H1 (cell line): ENCODE results near the gene HMGN2. TPM values are rescaled to one million over a fixed set of nuclear protein-coding genes. Genes with fewer than 3 reads are reported as not detected.

Source experiments
- CTCF ChIA-PET: fragments of 300-600 bp; sonication (Branson Sonifier 250); formaldehyde crosslinking; loops from one replicate; lab custom pipeline; 2021; ENCODE audit not compliant: partially characterized antibody; lab: Charles Lee
- POLR2A ChIA-PET: fragments of 300-600 bp; sonication (Branson Sonifier 250); formaldehyde crosslinking; loops from one replicate; lab custom pipeline; 2021; ENCODE audit warnings: inconsistent platforms; ENCODE audit not compliant: partially characterized antibody; lab: Charles Lee
- DNase-seq, 2 experiments: peaks; one replicate each; pipeline versions ENCODE4 v3.0.0 to v3.0.0-alpha.2; 2010 to 2022; ENCODE audit warnings: low spot score in 2 of 2, low read depth in 1 of 2, mixed read lengths in 1 of 2
- FAIRE-seq: peaks from 2 replicates; lab custom pipeline; 2011; peaks lifted over from hg19 to GRCh38; lab: Jason Lieb, UNC
- H2AFZ ChIP-seq: 2 replicates; pipeline ENCODE4 v1.8.1; 2012; ENCODE audit warnings: low read length, inconsistent platforms
- H2AK5ac ChIP-seq: 2 replicates; pipeline ENCODE4 v1.6.1; 2013; ENCODE audit warnings: low read depth, low read length
- H2BK120ac ChIP-seq: replicated peaks from 2 replicates; pipeline ENCODE3; 2013; ENCODE audit warnings: low read depth, low read length, inconsistent platforms
- H2BK12ac ChIP-seq: 2 replicates; pipeline ENCODE4 v1.6.1; 2013; ENCODE audit warnings: low read depth, low read length
- H2BK15ac ChIP-seq: 2 replicates; pipeline ENCODE4 v1.6.1; 2013; ENCODE audit warnings: low read length
- H2BK20ac ChIP-seq: 2 replicates; pipeline ENCODE4 v1.6.1; 2013; ENCODE audit warnings: low read length
- H2BK5ac ChIP-seq: 2 replicates; pipeline ENCODE4 v1.6.1; 2013; ENCODE audit warnings: low read depth, low read length
- H3K14ac ChIP-seq: 2 replicates; pipeline ENCODE4 v1.6.1; 2013; ENCODE audit warnings: inconsistent platforms; ENCODE audit not compliant: insufficient read length
- H3K18ac ChIP-seq: 2 replicates; pipeline ENCODE4 v1.6.1; 2013; ENCODE audit warnings: low read length; ENCODE audit errors: extremely low read depth
- H3K23ac ChIP-seq: 2 replicates; pipeline ENCODE4 v1.6.1; 2013; ENCODE audit warnings: inconsistent platforms; ENCODE audit not compliant: insufficient read length
- H3K23me2 ChIP-seq: 2 replicates; pipeline ENCODE4 v1.6.1; 2013; ENCODE audit warnings: low read depth, low read length
- H3K27ac ChIP-seq: 2 replicates; pipeline ENCODE4 v1.6.1; 2011; ENCODE audit warnings: low read depth, low read length, inconsistent platforms
- H3K27me3 ChIP-seq, 4 experiments: replicated peaks in 1 of 4; 1 replicate in 1 of 4; 2 replicates in 3 of 4; pipeline versions ENCODE4 v1.6.1 to v1.8.1; 2011 to 2013; ENCODE audit warnings: low read length in 3 of 4, mild to moderate bottlenecking in 3 of 4, inconsistent platforms in 2 of 4, mixed read lengths in 2 of 4, moderate library complexity in 1 of 4; ENCODE audit not compliant: control insufficient read depth in 3 of 4, insufficient read depth in 3 of 4; ENCODE audit errors: extremely low read depth in 1 of 4
- H3K36me3 ChIP-seq, 4 experiments: 2 replicates each; pipeline versions ENCODE4 v1.6.1 to v1.8.1; 2011 to 2013; ENCODE audit warnings: mild to moderate bottlenecking in 4 of 4, low read length in 3 of 4, moderate library complexity in 2 of 4, control low read depth in 1 of 4, inconsistent platforms in 1 of 4; ENCODE audit not compliant: insufficient read depth in 4 of 4, control insufficient read depth in 2 of 4
- H3K4ac ChIP-seq: replicated peaks from 2 replicates; pipeline ENCODE3; 2013; ENCODE audit warnings: low read length, low read depth, mixed read lengths, inconsistent platforms; ENCODE audit not compliant: insufficient read length
- H3K4me1 ChIP-seq, 4 experiments: replicated peaks in 1 of 4; 1 replicate in 1 of 4; 2 replicates in 3 of 4; pipeline versions ENCODE4 v1.6.1 to v1.8.1; 2011 to 2013; ENCODE audit warnings: low read length in 3 of 4, inconsistent platforms in 2 of 4, mixed read lengths in 1 of 4; ENCODE audit not compliant: insufficient read depth in 4 of 4, control insufficient read depth in 3 of 4
- H3K4me2 ChIP-seq, 2 experiments: 2 replicates each; pipeline versions ENCODE4 v1.6.1 to v1.8.1; 2011 to 2013; ENCODE audit warnings: low read depth in 2 of 2, low read length in 2 of 2, control low read depth in 1 of 2, inconsistent platforms in 1 of 2, mild to moderate bottlenecking in 1 of 2; ENCODE audit not compliant: insufficient read depth in 1 of 2
- H3K4me3 ChIP-seq, 4 experiments: fragments of 200-600, 300-600 bp in 1 of 4; sonication (generic), shearing (Covaris generic), sonication (Bioruptor Twin) in 1 of 4; 2 replicates each; pipeline versions ENCODE4 v1.5.1 to v1.8.1; 2011 to 2016; ENCODE audit warnings: low read length in 4 of 4, low read depth in 3 of 4, control low read depth in 2 of 4, inconsistent platforms in 2 of 4, mild to moderate bottlenecking in 2 of 4, mixed read lengths in 1 of 4, moderate library complexity in 1 of 4; ENCODE audit not compliant: insufficient read depth in 2 of 4; ENCODE audit errors: extremely low read depth in 1 of 4
- H3K56ac ChIP-seq: replicated peaks from 2 replicates; pipeline ENCODE3; 2013; ENCODE audit warnings: low read depth, mild to moderate bottlenecking, mixed read lengths, low read length, inconsistent platforms; ENCODE audit not compliant: insufficient read length
- H3K79me1 ChIP-seq: 2 replicates; pipeline ENCODE4 v1.6.1; 2013; ENCODE audit warnings: low read depth, low read length, control low read depth
- H3K79me2 ChIP-seq, 2 experiments: 2 replicates each; pipeline versions ENCODE4 v1.6.1 to v1.8.1; 2012 to 2013; ENCODE audit warnings: low read length in 2 of 2, mild to moderate bottlenecking in 2 of 2, inconsistent platforms in 1 of 2; ENCODE audit not compliant: insufficient read depth in 2 of 2, control insufficient read depth in 1 of 2
- H3K9ac ChIP-seq, 4 experiments: replicated peaks in 1 of 4; 1 replicate in 1 of 4; 2 replicates in 3 of 4; pipeline versions ENCODE4 v1.6.1 to v1.8.1; 2011 to 2013; ENCODE audit warnings: low read depth in 3 of 4, low read length in 3 of 4, control low read depth in 2 of 4, mild to moderate bottlenecking in 2 of 4, moderate library complexity in 2 of 4, inconsistent platforms in 1 of 4; ENCODE audit errors: extremely low read depth in 1 of 4
- H3K9me3 ChIP-seq, 2 experiments: 2 replicates each; pipeline versions ENCODE4 v1.6.1 to v1.8.1; 2012 to 2013; ENCODE audit warnings: mild to moderate bottlenecking in 2 of 2, moderate library complexity in 2 of 2, control low read depth in 1 of 2, inconsistent platforms in 1 of 2, low read depth in 1 of 2, low read length in 1 of 2, mixed read lengths in 1 of 2; ENCODE audit not compliant: insufficient read depth in 2 of 2
- H4K20me1 ChIP-seq, 2 experiments: replicated peaks in 1 of 2; 2 replicates each; pipeline versions ENCODE3 to v1.8.1; 2011 to 2013; ENCODE audit warnings: inconsistent platforms in 2 of 2, low read length in 2 of 2, mild to moderate bottlenecking in 1 of 2; ENCODE audit not compliant: insufficient read depth in 2 of 2, control insufficient read depth in 1 of 2
- H4K5ac ChIP-seq: 2 replicates; pipeline ENCODE4 v1.6.1; 2013; ENCODE audit warnings: low read length, low read depth, mixed read lengths, inconsistent platforms; ENCODE audit not compliant: insufficient read length
- H4K8ac ChIP-seq: 2 replicates; pipeline ENCODE4 v1.8.0; 2013; ENCODE audit warnings: mild to moderate bottlenecking, moderate library complexity, low read length, inconsistent platforms; ENCODE audit not compliant: insufficient read depth; ENCODE audit errors: extremely low read depth
- H4K91ac ChIP-seq: replicated peaks from 2 replicates; pipeline ENCODE3; 2013; ENCODE audit warnings: low read length, mixed read lengths, inconsistent platforms; ENCODE audit not compliant: insufficient read length
- BACH1 ChIP-seq: IDR thresholded peaks from 2 replicates; pipeline ENCODE4 v1.6.1; 2012; ENCODE audit warnings: low read length, improper control_type of control experiment
- EZH2 ChIP-seq: fragments of 200-600 bp; sonication (generic); IDR thresholded peaks from 2 replicates; pipeline ENCODE4 v1.7.1; 2012; ENCODE audit warnings: low read depth, mild to moderate bottlenecking, moderate library complexity, low read length, inconsistent platforms; ENCODE audit not compliant: severe bottlenecking
- FOSL1 ChIP-seq: IDR thresholded peaks from 2 replicates; pipeline ENCODE4 v1.6.1; 2011; ENCODE audit warnings: mild to moderate bottlenecking, low read depth, low read length, moderate library complexity; ENCODE audit not compliant: insufficient read depth
- GABPA ChIP-seq: IDR thresholded peaks from 2 replicates; pipeline ENCODE4 v1.6.1; 2011; ENCODE audit warnings: mild to moderate bottlenecking, low read length, moderate library complexity, borderline replicate concordance; ENCODE audit not compliant: insufficient read depth
- RAD21 ChIP-seq, 2 experiments: IDR thresholded peaks in 1 of 2; conservative IDR thresholded peaks in 1 of 2; 2 replicates each; pipeline ENCODE4 v1.6.1; 2011; ENCODE audit warnings: low read depth in 2 of 2, low read length in 2 of 2, improper control_type of control experiment in 1 of 2, inconsistent platforms in 1 of 2, mild to moderate bottlenecking in 1 of 2, moderate library complexity in 1 of 2
- SP1 ChIP-seq: IDR thresholded peaks from 2 replicates; pipeline ENCODE4 v1.6.1; 2011; ENCODE audit warnings: low read depth, low read length
- SRF ChIP-seq: IDR thresholded peaks from 2 replicates; pipeline ENCODE4 v1.6.1; 2011; ENCODE audit warnings: mild to moderate bottlenecking, low read depth, low read length, moderate library complexity
- SUZ12 ChIP-seq: fragments of 200-600 bp; sonication (generic); IDR thresholded peaks from 2 replicates; pipeline ENCODE4 v1.6.1; 2012; ENCODE audit warnings: mild to moderate bottlenecking, inconsistent platforms, low read length, moderate library complexity, mixed read lengths
- TCF12 ChIP-seq: IDR thresholded peaks from 2 replicates; pipeline ENCODE4 v1.6.1; 2011; ENCODE audit warnings: low read depth, mild to moderate bottlenecking, low read length
- USF2 ChIP-seq: IDR thresholded peaks from 2 replicates; pipeline ENCODE4 v1.6.1; 2011; ENCODE audit warnings: low read length, improper control_type of control experiment
- WGBS, 2 experiments: shearing (Covaris generic) in 1 of 2; methylation state at CpG; one replicate each; pipeline versions ENCODE4 v1.1.6 to v1.1.7; 2013 to 2015; ENCODE audit warnings: low lambda C conversion rate in 2 of 2, mixed read lengths in 2 of 2, inconsistent platforms in 1 of 2, low coverage in 1 of 2, missing lambda C conversion rate in 1 of 2; ENCODE audit not compliant: insufficient replicate concordance in 2 of 2, insufficient coverage in 1 of 2, insufficient read length in 1 of 2; ENCODE audit errors: extremely low coverage in 1 of 2, missing lambda C conversion rate in 1 of 2; 5-methylcytosine and 5-hydroxymethylcytosine counted together
- polyA plus RNA-seq, 7 experiments: library from polyadenylated mRNA; depleted of rRNA in 3 of 7; stranded (reverse) in 5 of 7; unstranded in 2 of 7; fragments of >200 nt in 5 of 7; fragments of 200-250 nt in 2 of 7; gene quantifications; 1 replicate in 5 of 7; 2 replicates in 1 of 7; 4 replicates in 1 of 7; pipeline versions ENCODE4 v1.2.1 to v1.2.3, GENCODE V29; 2011 to 2013; ENCODE audit warnings: missing spikeins in 2 of 7, mixed read lengths in 2 of 7
- total RNA-seq: library from RNA; stranded (reverse); fragmentation: NEBNext Ultra II Directional; extraction: Animal tissue kit (Norgen Biotek cat#: 25700); gene quantifications from 2 replicates; pipeline ENCODE4 v1.2.1, GENCODE V29; 2021

Gene HMGN2
- total and polyA plus RNA-seq, 2 of the 8 experiments (the other 6 are each of a cell fraction or from before 2014, with no cell fraction given), result 254 to 453 TPM

GRCh38 chr1:26431979-26432695 is 40.1 kb upstream of the HMGN2 start, which contains the start of gene DHDDS:
DHDDS (plus strand) TSS chr1:26432321; CDS start chr1:26432946, 625 bp downstream.
- Histone ChIP-seq H3K4me2 (peak within 1 kb of the TSS; percentile 80 to 81), H3K4ac (peak within 1 kb of the TSS; percentile 40), H3K79me2 (peaks cover 0 to 16% of the 10 kb centered on the region in 2 experiments; a peak in 2 of 4 replicates), H3K79me1 (peaks cover 7% of the 10 kb centered on the region), H4K91ac (peak within 1 kb of the TSS; percentile 25), H3K23me2 (peaks cover 11% of the 10 kb centered on the region), H3K36me3 (peaks cover 12 to 31% (median 16%) of the 10 kb centered on the region in 4 experiments), H2BK120ac (no peak within 1 kb of the TSS), H2AFZ (peak within 1 kb of the TSS; percentile 51; the same call in 1 of the 2 replicates), H4K5ac (peak within 1 kb of the TSS; percentile 48), H3K4me1 (peaks cover 2 to 8% (median 5%) of the 10 kb centered on the region in 4 experiments; a peak in 6 of 7 replicates), H2BK5ac (peak within 1 kb of the TSS; percentile 74), H2AK5ac (no peak within 1 kb of the TSS), H2BK20ac (no peak within 1 kb of the TSS), H3K9ac (peak within 1 kb of the TSS; percentile 50 to 89 (median 68)), H4K8ac (peak within 1 kb of the TSS; percentile 30; the same call in 1 of the 2 replicates), H3K23ac (no peak within 1 kb of the TSS), H3K9me3 (no peaks in the 10 kb centered on the region), H3K14ac (no peak within 1 kb of the TSS), H4K20me1 (peaks cover 0 to 2% of the 10 kb centered on the region in 2 experiments), H3K4me3 (peak within 1 kb of the TSS; percentile 62 to 86 (median 83)), H3K18ac (peak within 1 kb of the TSS; percentile 48; the same call in 1 of the 2 replicates), H2BK15ac (no peak within 1 kb of the TSS), H2BK12ac (peak within 1 kb of the TSS; percentile 32), H3K27ac (peak within 1 kb of the TSS; percentile 53), H3K56ac (peak within 1 kb of the TSS; percentile 32), H3K27me3 (no peaks in the 10 kb centered on the region)
- FAIRE-seq (no peak), DNase-seq (peak; percentile 95 to 99)
- WGBS, 2 experiments, result 1% methylated on average over 37 of the region's 45 CpGs; no CpG with 5 or more reads in 1 of the 2 experiments
- ChIA-PET POLR2A (interaction anchor here (0.8 to 11.5 kb wide), 17 partner anchors 10 to 97 kb away, joined by 3 to 175 read pairs (median 5); partner anchors contain the start of genes HMGN2, LIN28A and RPS6KA1), CTCF (interaction anchor here (0.6 to 1.8 kb wide), 6 partner anchors 10 to 148 kb away, joined by 3 to 7 read pairs (median 3); partner anchors contain the start of gene LIN28A)
- TF ChIP-seq SRF (peak; percentile 83), SUZ12 (no peak), GABPA (peak; percentile 21; the same call in 1 of the 2 replicates), BACH1 (peak; percentile 99), EZH2 (no peak), USF2 (peak; percentile 98), SP1 (peak; percentile 88), FOSL1 (no peak), TCF12 (no peak; the same call in 1 of the 2 replicates), RAD21 (IDR thresholded peaks at IDR 0.05 in 1 of 2, conservative IDR thresholded peaks at IDR 0.05 in 1 of 2; ENCODE audit: low read depth in 2 of 2, low read length in 2 of 2) (no peak)
